Measurements from ENCODE around the gene IL1RN. TPM values are rescaled to one million over a fixed set of nuclear protein-coding genes. Genes with fewer than 3 reads are reported as not detected.
A peak's percentile ranks its signal among the peaks of the same experiment; 100 is the strongest.

IL1RN gene
- total and polyA plus RNA-seq, 2 of the 13 experiments (the other 11 are each of a cell fraction or from before 2014, with no cell fraction given): 21.2 to 101 TPM

GRCh38 chr2:113164930-113165585 is 37.7 kb downstream of the IL1RN start (continued):
- peak; percentile 82 for TF ChIP-seq ZNF687 (CRISPR knock-in tag; IDR thresholded peaks at IDR 0.05)
- TF ChIP-seq POGZ (CRISPR knock-in tag; IDR thresholded peaks at IDR 0.05): no peak
- TF ChIP-seq SIX4 (CRISPR knock-in tag; IDR thresholded peaks at IDR 0.05): no peak
- TF ChIP-seq SRY (CRISPR knock-in tag; IDR thresholded peaks at IDR 0.05): 0 out of 2 replicates have a peak, but pooled peaks have one; percentile 28
- no peak for TF ChIP-seq ZNF44 (CRISPR knock-in tag; IDR thresholded peaks at IDR 0.05)
- TF ChIP-seq PAXIP1 (CRISPR knock-in tag; conservative IDR thresholded peaks at IDR 0.05): peak; percentile 77
- 0 out of 2 replicates have a peak, but pooled peaks have one; percentile 23 for TF ChIP-seq GATAD1 (CRISPR knock-in tag; IDR thresholded peaks at IDR 0.05)
- no peak for TF ChIP-seq STAT6 (CRISPR knock-in tag; IDR thresholded peaks at IDR 0.05; ENCODE audit: borderline replicate concordance)
- TF ChIP-seq RARA (CRISPR knock-in tag; IDR thresholded peaks at IDR 0.05): peak; percentile 84
- TF ChIP-seq ZNF574 (CRISPR knock-in tag; IDR thresholded peaks at IDR 0.05): peak; percentile 12; the same call in 1 of the 2 replicates
- no peak for TF ChIP-seq CAMTA2 (CRISPR knock-in tag; IDR thresholded peaks at IDR 0.05; ENCODE audit: borderline replicate concordance)
- no peak for TF ChIP-seq CHD4 (IDR thresholded peaks at IDR 0.05; ENCODE audit: borderline replicate concordance, low read length)
- no peak for TF ChIP-seq ZNF24 (IDR thresholded peaks at IDR 0.05)
- no peak for TF ChIP-seq IRF1 (CRISPR knock-in tag; IDR thresholded peaks at IDR 0.05; ENCODE audit: low read depth)
- TF ChIP-seq ZFP36L2 (CRISPR knock-in tag; IDR thresholded peaks at IDR 0.05): no peak
